Stimulated activated naive CD8-positive, alpha-beta T cell treated with anti-CD3 and anti-CD28 coated beads, Interleukin-15, Interleukin-2, amounts not matched to agents 100 U/mL and 50 U/mL, for 24 hours (primary cell): Measurements from ENCODE around the gene ENPP7.
A peak's percentile ranks its signal among the peaks of the same experiment; 100 is the strongest.

ENCODE experiments used
- ATAC-seq: fragments of 150-1000 bp; cut with Tn5 transposase; one replicate; pipeline ENCODE4 v1.10.0; 2021
- DNase-seq: peaks from one replicate; pipeline ENCODE4 v3.0.0; 2021

ENPP7 gene

GRCh38 chr17:79704691-79705090 is 26.1 kb upstream of the ENPP7 start:
- DNase-seq (no peak), ATAC-seq (no peak)

GRCh38 chr17:79705674-79706073 is 25.1 kb upstream of the ENPP7 start:
- DNase-seq = no peak
- ATAC-seq = no peak

- no peak for DNase-seq
- ATAC-seq = no peak
These were observed 23.6 kb upstream of the ENPP7 start for GRCh38 chr17:79706931-79707850.

- ATAC-seq (peak; percentile 53), DNase-seq (peak; percentile 67)
These were observed 22.5 kb upstream of the ENPP7 start for GRCh38 chr17:79707931-79708891.

GRCh38 chr17:79711715-79712305 is 18.9 kb upstream of the ENPP7 start:
- ATAC-seq = no peak
- no peak for DNase-seq

- no peak for ATAC-seq
- DNase-seq = no peak
These were observed 17.4 kb upstream of the ENPP7 start for GRCh38 chr17:79713391-79713790.

- DNase-seq (no peak), ATAC-seq (no peak)
These were observed 16.3 kb upstream of the ENPP7 start for GRCh38 chr17:79714176-79715097.

- no peak for ATAC-seq
These were observed 15.4 kb upstream of the ENPP7 start for GRCh38 chr17:79715098-79715942.

GRCh38 chr17:79715943-79716797 is 14.6 kb upstream of the ENPP7 start:
- no peak for DNase-seq
- no peak for ATAC-seq

More at GRCh38 chr17:79715098-79715942, 15.4 kb upstream of the ENPP7 start:
- no peak for DNase-seq

GRCh38 chr17:79720705-79721292 is 9.9 kb upstream of the ENPP7 start:
- ATAC-seq (no peak), DNase-seq (no peak)

GRCh38 chr17:79721993-79722671 is 8.6 kb upstream of the ENPP7 start:
- DNase-seq (no peak), ATAC-seq (no peak)

- DNase-seq (no peak), ATAC-seq (no peak)
These were observed 8.0 kb upstream of the ENPP7 start for GRCh38 chr17:79722787-79723186.

GRCh38 chr17:79728169-79728907 is 2.4 kb upstream of the ENPP7 start:
- DNase-seq = peak; percentile 80
- peak; percentile 70 for ATAC-seq

- DNase-seq = no peak
- no peak for ATAC-seq
These were observed 1.8 kb upstream of the ENPP7 start for GRCh38 chr17:79728908-79729471.

- DNase-seq (no peak), ATAC-seq (no peak)
These were observed 982 bp upstream of the ENPP7 start for GRCh38 chr17:79729761-79730160.

- DNase-seq (no peak), ATAC-seq (no peak)
These were observed 340 bp upstream of the ENPP7 start for GRCh38 chr17:79730437-79730768.

- DNase-seq (no peak), ATAC-seq (no peak)
These were observed 1.5 kb downstream of the ENPP7 start for GRCh38 chr17:79732254-79732653.
